GM18517 (cell line): ENCODE data around the gene IL1RAP.
"Not testable (repeated sequence)": the region's sequence is repeated elsewhere in the genome, so short reads cannot be mapped to it uniquely, and the experiment has no call there.

Experiments used
- ATAC-seq: cut with Tn5 transposase; IDR thresholded peaks from one replicate; pipeline ENCODE4 v1.9.1; 2021; ENCODE audit warnings: mild to moderate bottlenecking, moderate library complexity; ENCODE audit not compliant: unreplicated experiment

The IL1RAP gene

DNA sequence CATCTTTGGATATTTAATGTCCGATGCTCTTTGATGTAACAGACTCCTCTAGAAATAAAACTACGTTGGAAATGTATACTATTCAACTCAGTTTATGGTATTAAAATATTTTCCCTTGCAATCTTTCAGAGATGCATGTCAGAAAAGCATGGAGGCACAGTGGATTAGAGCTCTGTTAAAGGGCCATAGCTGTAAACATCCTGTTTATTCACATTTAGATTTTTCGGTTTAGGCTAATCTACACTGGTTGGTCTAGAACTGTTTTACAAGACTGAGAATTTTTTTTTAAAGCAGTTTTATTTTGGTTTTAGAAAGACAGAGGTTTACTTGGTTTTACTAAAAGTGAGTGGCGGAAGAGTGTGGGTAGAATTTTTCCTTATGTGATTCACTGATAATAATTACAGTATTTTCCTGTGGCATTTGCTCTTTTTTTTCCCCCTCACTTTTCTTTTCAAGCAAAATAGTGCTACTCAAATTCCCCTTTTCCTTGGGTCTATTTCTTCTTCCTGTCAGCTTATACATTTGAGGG lies 132.1 kb downstream of the IL1RAP start:
- ATAC-seq: no peak

GRCh38 chr3:190646996-190647395 lies 133.1 kb downstream of the IL1RAP start:
- no peak for ATAC-seq

GRCh38 chr3:190655933-190656332 lies 142.0 kb downstream of the IL1RAP start:
- no peak for ATAC-seq

DNA sequence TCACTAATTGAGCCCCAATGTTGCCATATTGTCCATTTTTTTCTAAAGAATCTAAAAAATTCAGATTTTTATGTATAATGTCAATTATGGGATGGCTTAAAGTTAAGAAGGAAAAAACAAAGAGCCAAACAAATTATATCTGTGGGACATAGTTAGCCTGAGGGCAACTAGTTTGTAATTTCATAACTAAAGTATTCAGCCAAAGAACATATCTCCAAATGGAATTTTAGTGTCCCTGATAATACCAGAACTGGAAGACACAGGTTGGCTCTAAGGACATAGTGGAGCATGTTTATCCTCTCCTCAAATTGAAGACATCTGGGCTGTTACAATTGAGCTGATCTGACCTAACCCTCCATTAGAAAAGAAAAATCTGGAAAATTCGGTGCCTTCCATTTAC lies 144.2 kb downstream of the IL1RAP start:
- no peak for ATAC-seq

DNA sequence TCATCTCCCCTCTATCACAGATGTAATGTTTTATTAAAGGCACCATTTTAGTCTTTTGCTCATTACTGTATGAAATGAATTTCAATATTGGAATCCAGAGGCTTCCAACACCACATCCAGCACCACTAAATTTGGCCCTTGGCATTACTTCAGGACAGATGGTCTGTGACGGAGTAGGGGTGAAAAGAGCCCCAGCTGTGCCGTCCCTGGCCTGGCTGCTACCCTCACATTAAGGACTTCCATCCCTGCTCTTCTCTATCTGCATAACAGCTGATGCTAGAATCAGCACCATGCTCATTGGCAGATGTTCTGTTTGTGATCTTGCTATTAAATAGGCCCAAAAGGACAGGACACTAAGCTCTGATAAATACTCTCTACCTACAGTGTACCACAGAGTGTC lies 152.9 kb downstream of the IL1RAP start:
- no peak for ATAC-seq

GRCh38 chr3:190671658-190672057 lies 157.8 kb downstream of the IL1RAP start:
- ATAC-seq: no peak

- ATAC-seq: no peak
Measured at GRCh38 chr3:190673148-190673547, 159.3 kb downstream of the IL1RAP start.

- no peak for ATAC-seq
Measured at GRCh38 chr3:190676481-190676880, 162.6 kb downstream of the IL1RAP start.

DNA sequence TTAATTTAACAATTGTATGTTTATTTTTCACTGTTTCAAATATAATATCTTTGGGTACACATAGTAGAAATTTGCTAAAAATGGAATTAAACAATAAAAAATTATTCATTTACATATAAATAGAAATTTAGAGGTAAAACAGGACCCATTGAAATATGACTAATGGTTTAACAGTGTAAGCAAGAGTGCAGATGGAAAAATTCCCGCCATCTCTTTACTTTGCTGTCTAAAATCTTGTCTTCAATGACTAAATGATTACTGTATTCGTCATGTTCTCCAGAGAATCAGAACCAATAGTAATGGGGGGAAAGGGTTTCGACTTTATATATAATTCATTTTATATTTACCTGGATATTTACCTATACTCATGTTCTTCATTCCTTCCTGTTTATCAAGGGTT lies 163.1 kb downstream of the IL1RAP start:
- no peak for ATAC-seq

GRCh38 chr3:190677868-190678267 lies 164.0 kb downstream of the IL1RAP start:
- ATAC-seq: not testable (repeated sequence)

GRCh38 chr3:190680691-190681090 lies 166.8 kb downstream of the IL1RAP start:
- no peak for ATAC-seq

DNA sequence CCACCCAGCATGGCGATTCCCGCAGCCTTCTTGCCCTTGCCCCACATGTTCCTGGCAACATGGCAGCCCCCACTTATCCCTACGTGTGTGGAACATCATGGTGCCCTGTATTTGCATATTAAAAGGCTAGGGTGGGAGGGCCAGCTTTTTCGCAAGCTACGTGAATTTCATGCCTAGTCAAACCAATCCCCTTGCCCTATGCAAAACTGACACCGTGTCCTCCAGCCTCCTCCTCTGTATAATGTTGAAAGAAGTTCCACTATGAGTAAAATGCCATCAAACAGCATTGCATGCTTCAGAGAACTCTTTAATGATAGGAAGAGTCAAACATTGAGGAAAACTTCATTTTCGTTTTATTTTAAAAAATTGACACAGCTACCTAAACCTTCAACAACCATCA lies 170.9 kb downstream of the IL1RAP start:
- no peak for ATAC-seq

DNA sequence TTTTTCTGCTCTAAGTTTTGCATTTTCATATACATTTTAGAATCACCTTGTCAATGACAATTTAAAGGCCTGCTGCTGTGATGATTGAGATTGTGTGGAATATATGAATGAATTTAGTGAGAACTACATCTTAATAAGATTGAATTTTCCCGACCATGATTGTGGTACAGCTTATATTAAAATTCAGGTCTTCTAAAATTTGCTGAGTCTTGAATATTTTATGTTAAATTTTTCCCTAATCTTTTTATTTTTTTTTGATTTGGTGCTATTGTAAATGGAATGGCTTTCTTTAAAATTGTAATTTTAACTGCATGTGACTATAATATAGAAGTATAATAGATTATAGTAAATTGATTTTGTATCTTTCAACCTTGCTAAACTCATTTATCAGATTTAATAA lies 172.1 kb downstream of the IL1RAP start:
- no peak for ATAC-seq

- ATAC-seq: no peak
Measured at GRCh38 chr3:190690246-190690645, 176.4 kb downstream of the IL1RAP start.

DNA sequence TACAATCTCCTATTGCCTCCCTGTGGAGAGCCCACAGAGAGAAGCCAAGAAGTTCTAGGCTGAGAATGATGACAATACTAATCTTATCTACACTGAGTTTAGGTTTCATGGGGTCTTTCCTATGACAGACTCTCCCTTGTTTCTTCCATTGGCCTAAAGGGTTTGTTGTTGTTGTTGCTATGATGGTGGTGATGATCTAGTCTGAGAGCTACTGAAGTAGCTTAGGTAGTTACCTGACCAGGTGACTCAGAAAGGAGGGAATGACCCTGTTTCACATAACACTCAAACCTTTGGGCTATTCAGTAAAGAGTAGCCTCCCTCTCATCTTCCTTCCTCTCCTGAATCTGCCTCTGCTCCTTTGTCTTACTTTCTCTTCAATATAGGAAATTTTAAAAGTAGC lies 178.4 kb downstream of the IL1RAP start:
- ATAC-seq: no peak

DNA sequence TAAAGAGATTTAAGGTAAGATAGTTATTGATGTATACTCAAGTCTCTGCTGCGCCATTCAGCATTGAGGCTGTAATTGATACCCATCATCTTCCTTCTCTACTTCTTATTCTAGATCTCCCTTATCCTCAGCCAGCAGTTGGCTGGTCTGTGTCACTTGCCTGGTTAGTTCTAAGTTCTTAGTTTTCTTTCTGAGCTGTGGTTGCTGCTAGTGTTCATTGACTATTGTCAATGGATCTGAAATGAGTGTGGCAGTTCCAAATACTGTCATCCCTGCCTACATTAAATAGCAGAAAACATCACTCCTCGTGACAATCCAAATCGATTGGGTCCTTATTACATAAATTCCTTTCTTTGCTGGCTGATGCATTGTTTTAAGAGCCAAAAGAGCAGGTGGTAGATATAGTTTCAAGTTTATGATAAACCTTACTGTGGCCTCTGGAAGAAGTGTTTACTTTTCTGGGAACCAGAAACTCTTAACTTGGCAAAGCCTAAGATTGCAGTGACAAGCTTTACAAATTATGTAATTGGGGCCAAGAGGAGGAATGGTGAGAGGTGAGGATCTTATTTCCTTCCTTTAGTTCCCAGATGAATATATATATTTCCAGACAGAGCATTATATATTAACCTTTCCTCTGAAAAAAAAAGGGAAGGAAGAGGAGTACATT lies 180.6 kb downstream of the IL1RAP start:
- ATAC-seq: no peak

DNA sequence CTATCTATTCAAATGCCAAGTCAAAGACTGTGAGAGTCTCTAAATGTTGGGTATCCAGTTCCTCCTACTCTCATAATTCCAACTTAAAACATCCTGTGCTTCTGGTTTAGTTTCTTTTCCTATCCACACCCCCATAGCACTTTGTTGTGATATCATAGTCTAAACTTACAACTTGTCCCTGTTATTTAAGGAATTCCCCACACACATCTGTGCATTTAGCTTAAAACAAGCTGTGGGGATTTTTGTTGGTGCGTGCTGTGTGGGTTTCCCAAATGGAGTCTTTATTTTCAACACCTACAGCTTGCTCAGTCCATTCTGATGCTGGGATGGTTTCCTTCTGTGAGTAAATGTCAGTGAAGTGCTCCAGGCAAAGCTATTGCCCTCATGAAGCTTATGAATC lies 181.3 kb downstream of the IL1RAP start:
- no peak for ATAC-seq

GRCh38 chr3:190695994-190696393 lies 182.1 kb downstream of the IL1RAP start:
- no peak for ATAC-seq

GRCh38 chr3:190696777-190697501 lies 183.1 kb downstream of the IL1RAP start:
- ATAC-seq: no peak

GRCh38 chr3:190697502-190697830 lies 183.6 kb downstream of the IL1RAP start:
- no peak for ATAC-seq

DNA sequence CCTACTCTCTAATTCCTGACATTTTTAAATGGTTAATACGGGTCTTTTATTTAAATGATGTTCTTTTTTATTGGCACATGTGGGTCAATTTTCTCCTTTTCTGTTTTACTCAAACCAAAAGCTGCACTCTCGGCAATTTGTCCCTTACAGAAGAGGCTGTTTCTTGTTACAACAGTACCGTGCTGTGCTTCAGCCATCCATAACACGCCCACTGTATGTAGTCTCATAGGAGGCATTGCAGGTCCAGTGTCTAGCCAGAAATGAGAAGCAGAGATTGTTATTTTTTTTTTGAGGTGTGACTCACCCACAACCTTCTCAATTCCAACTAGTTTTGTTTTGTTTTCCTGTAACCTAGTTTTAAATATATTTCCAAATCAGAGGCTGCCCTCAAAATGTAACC lies 184.0 kb downstream of the IL1RAP start:
- no peak for ATAC-seq

GRCh38 chr3:190699776-190700175 lies 185.9 kb downstream of the IL1RAP start:
- ATAC-seq: no peak
